HG02870 (cell line): Measurements from ENCODE around the gene GALR1.

ENCODE experiments used
- ATAC-seq: cut with Tn5 transposase; IDR thresholded peaks from one replicate; pipeline ENCODE4 v1.9.1; 2021; ENCODE audit warnings: mild to moderate bottlenecking, moderate library complexity; ENCODE audit not compliant: unreplicated experiment

The GALR1 gene

GRCh38 chr18:77320971-77321559 lies 71.4 kb downstream of the GALR1 start:
- no peak for ATAC-seq

GRCh38 chr18:77321823-77322805 lies 72.5 kb downstream of the GALR1 start:
- ATAC-seq: no peak

GRCh38 chr18:77323640-77324299 lies 74.1 kb downstream of the GALR1 start:
- ATAC-seq: no peak
